Urothelium cell line (cell line): ENCODE measurements around the gene ITIH4.

Source experiments
- DNase-seq: peaks from one replicate; pipeline ENCODE4 v3.0.0; 2011; ENCODE audit warnings: low spot score, mixed read lengths
- FAIRE-seq: peaks from 2 replicates; lab custom pipeline; 2011; peaks lifted over from hg19 to GRCh38; lab: Jason Lieb, UNC

The ITIH4 gene

GRCh38 chr3:52773361-52774065 lies 57.0 kb downstream of the ITIH4 start:
- FAIRE-seq, result no peak
- DNase-seq, result no peak

GRCh38 chr3:52771702-52772101 lies 58.8 kb downstream of the ITIH4 start:
- no peak for DNase-seq
- no peak for FAIRE-seq

GRCh38 chr3:52771334-52771681 lies 59.2 kb downstream of the ITIH4 start:
- no peak for FAIRE-seq
- no peak for DNase-seq

GRCh38 chr3:52770496-52771333 lies 59.8 kb downstream of the ITIH4 start, which contains the start of gene NEK4:
Gene NEK4, minus strand, starts transcription at chr3:52770940. Its CDS starts 194 bp downstream, at chr3:52770746.
- DNase-seq (peak; percentile 98), FAIRE-seq (no peak)

- no peak for FAIRE-seq
- no peak for DNase-seq
These were observed 60.6 kb downstream of the ITIH4 start for GRCh38 chr3:52769786-52770455.

DNA sequence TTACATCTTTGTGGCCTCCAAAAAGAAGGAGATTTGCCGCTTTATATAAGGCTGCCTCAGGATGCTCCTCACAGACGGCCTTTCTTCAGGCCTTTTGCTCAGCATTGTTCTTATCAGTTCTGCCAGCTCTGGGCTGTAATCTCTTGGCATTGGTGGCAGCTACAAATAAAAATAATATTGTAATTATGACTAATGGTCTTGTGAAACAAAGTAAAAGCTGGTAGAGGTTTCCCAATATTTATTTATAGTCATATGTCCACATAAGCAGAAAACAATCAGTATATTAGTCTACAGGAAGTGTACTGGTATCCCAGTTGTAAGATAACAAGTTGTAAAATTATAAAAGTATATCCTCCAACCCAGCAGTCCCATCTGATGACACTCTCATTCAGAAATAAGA lies 67.0 kb downstream of the ITIH4 start:
- FAIRE-seq, result no peak
- DNase-seq, result no peak
